Measurements from ENCODE around the gene FOXP1. TPM values are rescaled to one million over a fixed set of nuclear protein-coding genes. Genes with fewer than 3 reads are reported as not detected.

FOXP1 gene
- total and polyA plus RNA-seq, 2 of the 8 experiments (the other 6 are each of a cell fraction or from before 2014, with no cell fraction given) = 13.9 to 25.4 TPM

GRCh38 chr3:71087143-71088018, 496.1 kb downstream of the FOXP1 start:
- H4K91ac ChIP-seq (replicated peaks; ENCODE audit: insufficient read length, low read length) = no peak overlapping the region
- DNase-seq (ENCODE audit: low read depth in 1 of 2, low spot score in 2 of 2) (no peak), FAIRE-seq (no peak)
- no peak overlapping the region for H3K4ac ChIP-seq (replicated peaks; ENCODE audit: insufficient read length, low read depth, low read length)
- no peak overlapping the region for H4K5ac ChIP-seq (ENCODE audit: insufficient read length, low read depth, low read length)
- H2BK12ac ChIP-seq (ENCODE audit: low read depth, low read length) = no peak overlapping the region
- H2AFZ ChIP-seq (ENCODE audit: low read length) = no peak overlapping the region
- no peak overlapping the region for H2AK5ac ChIP-seq (ENCODE audit: low read depth, low read length)
- no peak overlapping the region for H3K4me3 ChIP-seq (ENCODE audit: extremely low read depth in 1 of 4, insufficient read depth in 2 of 4, low read depth in 3 of 4, low read length in 4 of 4)
- H4K8ac ChIP-seq (ENCODE audit: extremely low read depth, insufficient read depth, low read length) = no peak overlapping the region
- no peak overlapping the region for H3K23ac ChIP-seq (ENCODE audit: insufficient read length)
- no peak overlapping the region for H3K56ac ChIP-seq (replicated peaks; ENCODE audit: insufficient read length, low read depth, low read length)
- H3K18ac ChIP-seq (ENCODE audit: extremely low read depth, low read length) = 0 out of 2 replicates have a peak overlapping the region, but pooled peaks have one; percentile 13
- H3K14ac ChIP-seq (ENCODE audit: insufficient read length) = no peak overlapping the region
- WGBS, 2 experiments (ENCODE audit: extremely low coverage in 1 of 2, insufficient coverage in 1 of 2, insufficient read length in 1 of 2, insufficient replicate concordance in 2 of 2, low coverage in 1 of 2, low lambda C conversion rate in 2 of 2, missing lambda C conversion rate in 1 of 2) = 80% methylated on average over 9 of the region's 9 CpGs; no CpG with 5 or more reads in 1 of the 2 experiments
- no peaks in the 10 kb centered on the region for H3K9me3 ChIP-seq (ENCODE audit: insufficient read depth in 2 of 2, low read depth in 1 of 2, low read length in 1 of 2)
- H3K27ac ChIP-seq (ENCODE audit: low read depth, low read length) = no peak overlapping the region
- peaks cover 3 to 7% (median 5%) of the 10 kb centered on the region in 4 experiments; a peak in 4 of 7 replicates for H3K4me1 ChIP-seq (replicated peaks in 1 of 4; ENCODE audit: control insufficient read depth in 3 of 4, insufficient read depth in 4 of 4, low read length in 3 of 4)
- ChIA-PET CTCF (ENCODE audit: partially characterized antibody) (interaction anchor here (1.0 kb wide), 1 partner anchor 16 kb away, joined by 3 read pairs; no protein-coding TSS in a partner anchor), POLR2A (ENCODE audit: partially characterized antibody) (interaction anchor here (0.6 kb wide), 1 partner anchor 550 kb away, joined by 3 read pairs; no protein-coding TSS in a partner anchor)
- H3K27me3 ChIP-seq (replicated peaks in 1 of 4; ENCODE audit: control insufficient read depth in 3 of 4, extremely low read depth in 1 of 4, insufficient read depth in 3 of 4, low read length in 3 of 4) = no peaks in the 10 kb centered on the region; a peak in 1 of 7 replicates
- H3K79me2 ChIP-seq (ENCODE audit: control insufficient read depth in 1 of 2, insufficient read depth in 2 of 2, low read length in 2 of 2) = peaks cover 0 to 6% of the 10 kb centered on the region in 2 experiments; a peak in 1 of 4 replicates
- H2BK120ac ChIP-seq (replicated peaks; ENCODE audit: low read depth, low read length) = no peak overlapping the region
- H3K36me3 ChIP-seq (ENCODE audit: control insufficient read depth in 2 of 4, insufficient read depth in 4 of 4, low read length in 3 of 4) = no peaks in the 10 kb centered on the region
- no peak overlapping the region for H2BK20ac ChIP-seq (ENCODE audit: low read length)
- no peaks in the 10 kb centered on the region for H3K79me1 ChIP-seq (ENCODE audit: low read depth, low read length)
- H3K4me2 ChIP-seq (ENCODE audit: insufficient read depth in 1 of 2, low read depth in 2 of 2, low read length in 2 of 2) = no peak overlapping the region
- H3K23me2 ChIP-seq (ENCODE audit: low read depth, low read length) = no peaks in the 10 kb centered on the region; the same call in 1 of the 2 replicates
- H2BK5ac ChIP-seq (ENCODE audit: low read depth, low read length) = no peak overlapping the region
- H2BK15ac ChIP-seq (ENCODE audit: low read length) = 0 out of 2 replicates have a peak overlapping the region, but pooled peaks have one; percentile 2
- no peaks in the 10 kb centered on the region for H4K20me1 ChIP-seq (replicated peaks in 1 of 2; ENCODE audit: control insufficient read depth in 1 of 2, insufficient read depth in 2 of 2, low read length in 2 of 2)
- H3K9ac ChIP-seq (replicated peaks in 1 of 4; ENCODE audit: extremely low read depth in 1 of 4, low read depth in 3 of 4, low read length in 3 of 4) = no peak overlapping the region
- TF ChIP-seq CEBPB (IDR thresholded peaks at IDR 0.05; ENCODE audit: low read depth, low read length) (peak; percentile 88), RXRA (IDR thresholded peaks at IDR 0.05; ENCODE audit: insufficient read depth, low read depth, low read length) (no peak), CREB1 (IDR thresholded peaks at IDR 0.05) (0 out of 2 replicates have a peak, but pooled peaks have one; percentile 36), CBX8 (IDR thresholded peaks at IDR 0.05; ENCODE audit: borderline replicate concordance, low read depth, low read length) (no peak), SIN3A (conservative IDR thresholded peaks at IDR 0.05 in 1 of 2, IDR thresholded peaks at IDR 0.05 in 1 of 2; ENCODE audit: low read depth in 1 of 2, low read length in 2 of 2) (peak; percentile 80 to 86; a peak in 3 of 4 replicates), CBX5 (IDR thresholded peaks at IDR 0.05; ENCODE audit: low read depth, low read length) (no peak), BRCA1 (IDR thresholded peaks at IDR 0.05; ENCODE audit: low read depth, low read length) (no peak), ASH2L (IDR thresholded peaks at IDR 0.05; ENCODE audit: low read length) (no peak), KDM1A (IDR thresholded peaks at IDR 0.05; ENCODE audit: borderline replicate concordance, low read length) (peak; percentile 37; the same call in 1 of the 2 replicates), TCF12 (IDR thresholded peaks at IDR 0.05; ENCODE audit: low read depth, low read length) (no peak), JUND (IDR thresholded peaks at IDR 0.05; ENCODE audit: low read length) (0 out of 2 replicates have a peak, but pooled peaks have one; percentile 15)

All from H1 (cell line).